ENCODE data around the gene PAK5.

Gene PAK5

DNA sequence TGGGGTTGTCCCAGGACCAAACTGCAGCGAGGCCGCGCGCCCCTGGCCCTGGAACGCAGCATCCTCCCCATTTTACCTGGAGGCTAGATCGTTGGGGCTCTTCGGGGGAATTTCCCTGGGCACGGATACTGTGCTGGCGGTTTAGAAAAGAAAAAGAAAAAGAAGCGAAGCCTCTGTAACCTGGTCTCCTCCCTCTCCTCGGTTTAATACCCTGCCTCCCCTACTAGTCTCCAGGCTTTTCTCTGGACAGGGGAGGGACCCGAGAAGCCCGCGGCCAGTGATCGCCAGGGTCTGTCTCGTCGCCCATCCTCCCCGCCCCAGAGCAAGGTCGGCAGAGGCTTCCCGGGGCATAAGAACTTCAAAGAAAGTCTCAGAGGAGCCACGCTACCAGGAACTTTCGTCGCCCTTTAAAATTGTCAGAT is 330.6 kb downstream of the PAK5 start:
- DNase-seq (ENCODE audit: insufficient read length, low spot score) (no peak), FAIRE-seq (no peak)
- TF ChIP-seq, protein P1, sequence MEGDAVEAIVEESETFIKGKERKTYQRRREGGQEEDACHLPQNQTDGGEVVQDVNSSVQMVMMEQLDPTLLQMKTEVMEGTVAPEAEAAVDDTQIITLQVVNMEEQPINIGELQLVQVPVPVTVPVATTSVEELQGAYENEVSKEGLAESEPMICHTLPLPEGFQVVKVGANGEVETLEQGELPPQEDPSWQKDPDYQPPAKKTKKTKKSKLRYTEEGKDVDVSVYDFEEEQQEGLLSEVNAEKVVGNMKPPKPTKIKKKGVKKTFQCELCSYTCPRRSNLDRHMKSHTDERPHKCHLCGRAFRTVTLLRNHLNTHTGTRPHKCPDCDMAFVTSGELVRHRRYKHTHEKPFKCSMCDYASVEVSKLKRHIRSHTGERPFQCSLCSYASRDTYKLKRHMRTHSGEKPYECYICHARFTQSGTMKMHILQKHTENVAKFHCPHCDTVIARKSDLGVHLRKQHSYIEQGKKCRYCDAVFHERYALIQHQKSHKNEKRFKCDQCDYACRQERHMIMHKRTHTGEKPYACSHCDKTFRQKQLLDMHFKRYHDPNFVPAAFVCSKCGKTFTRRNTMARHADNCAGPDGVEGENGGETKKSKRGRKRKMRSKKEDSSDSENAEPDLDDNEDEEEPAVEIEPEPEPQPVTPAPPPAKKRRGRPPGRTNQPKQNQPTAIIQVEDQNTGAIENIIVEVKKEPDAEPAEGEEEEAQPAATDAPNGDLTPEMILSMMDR (IDR thresholded peaks at IDR 0.05; ENCODE audit: insufficient read depth, missing control alignments): no peak

DNA sequence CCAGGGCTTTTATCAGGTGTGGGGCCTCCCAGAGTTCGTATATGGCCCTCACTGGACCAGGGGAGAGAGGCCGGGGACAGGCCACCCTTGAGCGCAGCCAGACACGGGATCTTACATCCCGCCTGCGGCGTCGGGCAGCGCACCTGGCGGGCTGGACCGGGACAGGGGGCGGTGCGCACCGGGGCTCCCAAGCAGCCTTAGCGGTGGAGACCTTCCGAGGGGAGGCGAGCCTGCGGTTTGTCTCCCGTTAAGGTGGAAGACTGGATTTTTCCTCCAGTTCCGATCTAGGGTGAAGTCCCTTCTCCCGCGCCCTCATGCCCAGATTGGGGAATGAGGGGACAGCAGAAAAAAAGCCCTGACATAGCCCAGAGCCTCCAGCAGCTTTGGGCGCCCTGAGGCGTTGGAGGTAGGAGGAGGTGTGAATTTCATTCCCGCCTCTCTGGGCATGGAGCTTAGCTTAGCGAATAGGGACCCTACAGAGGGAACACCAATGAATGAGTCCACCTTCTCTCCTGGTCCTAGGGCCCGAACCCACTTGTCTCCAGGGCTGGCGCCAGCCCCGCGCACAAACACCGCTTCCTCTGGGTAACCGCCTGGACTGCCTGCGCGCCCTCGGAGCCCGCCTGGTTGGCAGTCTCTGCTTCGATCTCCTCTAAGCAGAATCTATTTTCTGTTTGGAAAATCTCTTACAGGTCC is 331.2 kb downstream of the PAK5 start:
- FAIRE-seq: no peak

DNA sequence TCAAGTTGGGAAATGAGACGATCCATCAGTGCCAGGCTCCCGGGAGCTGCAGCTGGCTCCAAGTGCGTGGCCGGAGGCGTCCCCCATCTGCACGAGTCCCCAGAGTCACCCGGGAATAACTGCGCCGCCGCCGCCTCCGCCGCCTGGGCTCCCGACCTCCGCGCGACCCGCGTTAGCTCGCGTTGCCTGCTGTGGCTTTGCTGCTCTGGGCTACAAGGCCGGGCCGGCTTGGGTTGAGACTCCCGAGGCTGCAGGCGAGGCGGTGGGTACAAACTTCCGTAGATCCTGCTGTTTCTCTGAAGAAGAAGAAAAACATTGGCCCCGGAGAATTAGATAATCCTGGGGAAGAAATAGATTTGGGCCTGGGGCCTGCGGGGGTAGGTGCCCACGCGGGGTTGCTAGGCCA is 331.9 kb downstream of the PAK5 start:
- DNase-seq (ENCODE audit: insufficient read length, low spot score) (no peak), FAIRE-seq (no peak)
- TF ChIP-seq, protein P1 (IDR thresholded peaks at IDR 0.05; ENCODE audit: insufficient read depth, missing control alignments): no peak

More for the DNA sequence above, 331.2 kb downstream of the PAK5 start:
- no peak for DNase-seq (ENCODE audit: insufficient read length, low spot score)
- TF ChIP-seq, protein P1 (IDR thresholded peaks at IDR 0.05; ENCODE audit: insufficient read depth, missing control alignments): no peak

DNA sequence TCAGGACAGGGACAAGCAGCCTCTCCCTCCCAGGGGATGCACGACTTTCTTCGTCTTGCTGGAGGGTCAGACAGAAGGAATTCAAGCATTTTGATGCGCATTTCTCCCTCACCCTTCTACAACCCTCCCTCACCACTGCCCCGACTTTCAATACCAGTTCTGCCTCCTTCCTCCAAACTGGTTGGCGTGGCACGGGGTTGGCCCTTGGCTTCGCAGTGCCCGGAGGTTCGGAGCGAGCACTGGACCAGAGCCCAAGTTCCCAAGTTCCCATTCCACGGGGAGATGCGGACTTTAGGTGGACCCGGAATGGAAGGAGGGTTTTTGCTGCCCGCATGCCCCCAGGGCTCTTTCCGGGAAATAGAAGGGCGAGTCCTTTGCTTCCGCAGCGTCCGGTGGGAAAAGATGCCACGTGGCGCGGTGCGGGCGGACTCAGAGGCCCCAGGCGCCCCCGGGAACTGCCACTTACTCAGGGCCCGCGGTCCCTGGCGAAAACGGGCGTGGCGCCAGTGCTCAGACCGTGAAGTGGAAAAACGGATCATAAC is 332.5 kb downstream of the PAK5 start:
- FAIRE-seq (no peak), DNase-seq (ENCODE audit: insufficient read length, low spot score) (no peak)
- TF ChIP-seq, protein P1 (IDR thresholded peaks at IDR 0.05; ENCODE audit: insufficient read depth, missing control alignments): no peak

DNA sequence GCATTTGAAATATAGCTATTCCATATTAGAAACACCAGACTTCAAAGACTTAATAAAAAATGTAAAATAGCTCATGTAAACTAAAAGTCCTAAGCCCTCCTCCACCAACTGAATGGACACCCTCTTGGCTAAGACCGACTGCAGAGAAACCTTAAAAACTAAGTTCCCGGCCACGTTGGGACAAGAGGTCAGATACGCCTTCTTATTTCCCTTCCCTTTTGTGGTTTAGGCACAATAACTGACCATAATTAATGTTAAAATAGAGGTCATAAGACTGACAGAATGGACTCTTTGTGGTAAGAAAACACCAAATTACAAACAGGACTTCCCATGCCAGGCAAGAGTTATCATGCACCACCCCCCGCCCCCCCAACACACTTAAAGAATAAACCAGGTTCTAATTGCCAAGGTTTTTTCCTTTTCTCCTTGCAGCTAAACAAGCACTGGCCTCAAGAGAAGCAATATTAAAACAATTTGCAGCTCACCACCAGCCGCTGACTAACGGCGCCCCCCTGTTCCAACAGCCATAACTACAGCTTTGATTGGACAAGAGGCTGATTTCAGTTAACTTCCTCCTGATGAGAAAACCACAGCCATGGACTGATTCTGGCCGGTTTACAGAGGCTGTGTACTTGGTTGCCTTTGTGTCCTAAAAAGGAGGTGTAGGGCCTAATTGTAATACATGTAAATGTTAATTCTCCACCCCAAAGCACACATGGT is 335.2 kb downstream of the PAK5 start:
- DNase-seq (ENCODE audit: insufficient read length, low spot score) (no peak), FAIRE-seq (no peak)
- TF ChIP-seq, protein P1 (IDR thresholded peaks at IDR 0.05; ENCODE audit: insufficient read depth, missing control alignments): peak; percentile 12

DNA sequence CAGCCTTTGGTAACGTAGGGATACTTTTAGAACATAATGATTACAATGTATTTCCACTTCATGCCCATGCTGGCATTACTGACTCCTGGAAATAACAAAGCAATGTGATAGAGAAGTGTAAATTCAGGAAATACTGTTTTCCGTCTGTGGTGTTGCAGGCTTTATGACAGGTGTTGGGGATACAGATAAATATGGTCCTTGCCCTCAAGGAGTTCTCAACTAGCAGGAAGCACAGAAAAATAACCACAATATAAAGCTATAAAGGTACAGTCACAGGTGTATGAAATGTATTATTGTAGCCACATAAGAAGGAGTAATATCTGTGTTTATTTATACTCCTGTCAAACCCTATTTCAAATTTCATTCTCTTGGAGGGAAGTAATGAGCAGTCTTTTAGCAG is 337.4 kb downstream of the PAK5 start:
- FAIRE-seq: no peak
- no peak for DNase-seq (ENCODE audit: insufficient read length, low spot score)
- TF ChIP-seq, protein P1 (IDR thresholded peaks at IDR 0.05; ENCODE audit: insufficient read depth, missing control alignments): no peak

DNA sequence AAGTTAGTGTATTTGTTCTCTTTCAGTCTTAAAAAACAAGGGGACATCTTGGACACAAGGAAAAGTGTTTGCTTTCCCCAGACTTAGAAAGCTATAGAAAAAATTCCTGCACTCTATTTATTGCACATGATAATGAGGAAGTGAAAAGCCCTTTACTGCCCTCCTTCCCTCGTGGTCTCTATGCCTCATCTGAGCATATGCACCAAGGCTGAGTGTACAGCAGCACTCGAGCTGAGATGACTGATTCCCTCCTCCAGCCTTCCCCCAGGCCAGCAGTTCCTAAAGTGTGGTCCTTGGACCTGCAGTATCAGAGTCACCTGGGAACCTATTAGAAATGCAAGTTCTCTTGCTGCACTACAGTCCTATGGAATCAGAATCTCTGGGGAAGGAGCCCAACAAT is 338.8 kb downstream of the PAK5 start:
- DNase-seq (ENCODE audit: insufficient read length, low spot score) (no peak), FAIRE-seq (no peak)
- TF ChIP-seq, protein P1 (IDR thresholded peaks at IDR 0.05; ENCODE audit: insufficient read depth, missing control alignments): no peak
